GM23338 (cell line): Measurements from ENCODE around the gene PPTC7. TPM values are rescaled to one million over a fixed set of nuclear protein-coding genes. Genes with fewer than 3 reads are reported as not detected.

Experiments
- ATAC-seq: fragments of 200-7000 bp; cut with Tn5 transposase; 3 replicates; pipeline ENCODE4 v1.9.1; 2020
- DNase-seq: peaks from one replicate; pipeline ENCODE4 v3.0.0-alpha.2; 2015; ENCODE audit warnings: low spot score
- H2AFZ ChIP-seq: fragments of 200-600 bp; sonication (generic); 2 replicates; pipeline ENCODE4 v1.8.0; 2016; ENCODE audit warnings: antibody characterized with exemption, mild to moderate bottlenecking, moderate library complexity
- H3F3A ChIP-seq: fragments of 200-600 bp; sonication (generic); replicated peaks from 2 replicates; pipeline ENCODE4 v1.8.0; 2017; ENCODE audit warnings: antibody characterized with exemption, mixed run types, low read depth
- H3K27ac ChIP-seq: fragments of 200-600 bp; sonication (generic); 2 replicates; pipeline ENCODE4 v1.6.1; 2016; ENCODE audit warnings: low read depth
- H3K27me3 ChIP-seq: fragments of 200-600 bp; sonication (generic); 2 replicates; pipeline ENCODE4 v1.8.0; 2016; ENCODE audit warnings: mild to moderate bottlenecking, mixed run types, moderate library complexity; ENCODE audit not compliant: insufficient read depth
- H3K36me3 ChIP-seq: fragments of 200-600 bp; sonication (generic); 2 replicates; pipeline ENCODE4 v1.8.0; 2016; ENCODE audit warnings: mild to moderate bottlenecking; ENCODE audit not compliant: insufficient read depth
- H3K4me1 ChIP-seq: fragments of 200-600 bp; sonication (generic); 2 replicates; pipeline ENCODE4 v1.8.0; 2016; ENCODE audit warnings: mild to moderate bottlenecking, moderate library complexity; ENCODE audit not compliant: insufficient read depth
- H3K4me2 ChIP-seq: fragments of 200-600 bp; sonication (generic); 2 replicates; pipeline ENCODE4 v1.7.1; 2017; ENCODE audit warnings: mixed run types
- H3K4me3 ChIP-seq: fragments of 200-600 bp; sonication (generic); 2 replicates; pipeline ENCODE4 v1.6.1; 2016; ENCODE audit warnings: mixed run types
- H3K79me2 ChIP-seq: fragments of 200-600 bp; sonication (generic); replicated peaks from 2 replicates; pipeline ENCODE4 v1.8.0; 2017; ENCODE audit warnings: mild to moderate bottlenecking; ENCODE audit not compliant: insufficient read depth
- H3K9me2 ChIP-seq: fragments of 200-600 bp; sonication (generic); 2 replicates; pipeline ENCODE4 v1.8.0; 2017; ENCODE audit not compliant: insufficient read depth
- H4K20me1 ChIP-seq: fragments of 200-600 bp; sonication (generic); replicated peaks from 2 replicates; pipeline ENCODE4 v1.8.0; 2017; ENCODE audit warnings: mild to moderate bottlenecking; ENCODE audit not compliant: insufficient read depth
- H3K27ac Mint-ChIP-seq: 2 replicates; pipeline ENCODE4 v1.8.0; 2020; ENCODE audit warnings: inconsistent platforms, mild to moderate bottlenecking, moderate library complexity, mixed read lengths
- H3K27me3 Mint-ChIP-seq: 3 replicates; pipeline ENCODE4 v1.8.0; 2022; ENCODE audit warnings: low read depth, mild to moderate bottlenecking, moderate library complexity, mixed read lengths, inconsistent platforms; ENCODE audit not compliant: insufficient read depth, poor library complexity
- H3K36me3 Mint-ChIP-seq: 3 replicates; pipeline ENCODE4 v1.8.0; 2021; ENCODE audit warnings: low read depth, mild to moderate bottlenecking, inconsistent platforms, moderate library complexity, mixed read lengths
- H3K4me1 Mint-ChIP-seq: 3 replicates; pipeline ENCODE4 v1.8.0; 2020; ENCODE audit warnings: mild to moderate bottlenecking, inconsistent platforms, mixed read lengths
- H3K4me3 Mint-ChIP-seq: 3 replicates; pipeline ENCODE4 v1.8.0; 2021; ENCODE audit warnings: moderate library complexity, mild to moderate bottlenecking, inconsistent platforms, mixed read lengths
- H3K9me3 Mint-ChIP-seq: 3 replicates; pipeline ENCODE4 v1.8.0; 2020; ENCODE audit warnings: moderate library complexity, mild to moderate bottlenecking, inconsistent platforms, mixed read lengths
- CREB1 ChIP-seq: fragments of 250-450 bp; sonication (Bioruptor Pico); IDR thresholded peaks from 2 replicates; pipeline ENCODE4 v1.5.0; 2020; ENCODE audit warnings: low read depth, mild to moderate bottlenecking, moderate library complexity
- CTCF ChIP-seq, 2 experiments: fragments of 200-600 bp in 1 of 2; sonication (generic) in 1 of 2; conservative IDR thresholded peaks; 2 replicates each; pipeline versions ENCODE4 v1.5.1 to v1.6.1; 2016 to 2017; ENCODE audit warnings: antibody characterized with exemption in 2 of 2, low read depth in 2 of 2, mild to moderate bottlenecking in 2 of 2, moderate library complexity in 1 of 2
- ETS1 ChIP-seq: IDR thresholded peaks from 2 replicates; pipeline ENCODE4 v1.6.1; 2016; ENCODE audit warnings: antibody characterized with exemption
- EZH2 ChIP-seq: fragments of 200-600 bp; sonication (generic); IDR thresholded peaks from one replicate; pipeline ENCODE4 v1.8.0; 2017; ENCODE audit warnings: antibody characterized with exemption, mild to moderate bottlenecking, low read depth; ENCODE audit not compliant: unreplicated experiment
- POLR2AphosphoS5 ChIP-seq: IDR thresholded peaks from 2 replicates; pipeline ENCODE4 v1.6.1; 2016; ENCODE audit warnings: antibody characterized with exemption, low read depth
- REST ChIP-seq: IDR thresholded peaks from one replicate; pipeline ENCODE4 v1.6.1; 2018; ENCODE audit warnings: antibody characterized with exemption; ENCODE audit not compliant: unreplicated experiment
- ZNF114 ChIP-seq: fragments of 250-450 bp; sonication (Bioruptor Pico); IDR thresholded peaks from 2 replicates; pipeline ENCODE4 v1.5.0; 2020; ENCODE audit warnings: mild to moderate bottlenecking, moderate library complexity
- long read RNA-seq: library from polyadenylated mRNA; unstranded; transcript quantifications from one replicate; pipeline ENCODE4 v2.0.0, GENCODE V29; 2020; ENCODE audit not compliant: unreplicated experiment
- polyA plus RNA-seq: library from polyadenylated mRNA; unstranded; fragments of >200 nt; fragmentation: Nextera tagmentation; extraction: Ambion mirVana; gene quantifications from 2 replicates; pipeline ENCODE4 v1.2.1, GENCODE V29; 2016
- total RNA-seq: library from RNA; depleted of rRNA; stranded (reverse); fragments of >200 nt; shearing (Covaris generic); gene quantifications from 2 replicates; pipeline ENCODE4 v1.2.3, GENCODE V29; 2014; rRNA removed

PPTC7 gene
- total RNA-seq (17.5 and 22.3 TPM in 2 replicates), polyA plus RNA-seq (5.2 and 7.5 TPM in 2 replicates)
- long read RNA-seq, full-length matches to known transcripts = 1 of 1 reads
- long read RNA-seq, partial matches to known transcripts = 0 of 1 reads
- long read RNA-seq, other reads (novel, unspliced or antisense) = 0 of 1 reads

- Histone ChIP-seq H3K79me2 (peaks cover 44% of the 10 kb centered on the region), H3K27ac (peak within 1 kb of the TSS; percentile 26; the same call in 1 of the 2 replicates), H4K20me1 (peaks cover 35% of the 10 kb centered on the region), H3K4me2 (peak within 1 kb of the TSS; percentile 95), H3K9me2 (no peaks in the 10 kb centered on the region), H3K4me1 (peaks cover 27% of the 10 kb centered on the region; the same call in 1 of the 2 replicates), H3F3A (no peaks in the 10 kb centered on the region), H3K36me3 (no peaks in the 10 kb centered on the region), H3K27me3 (no peaks in the 10 kb centered on the region), H3K4me3 (peak within 1 kb of the TSS; percentile 93), H2AFZ (peak within 1 kb of the TSS; percentile 39)
- no peaks in the 10 kb centered on the region; the same call in 2 of the 3 replicates for H3K36me3 Mint-ChIP-seq
- no peaks in the 10 kb centered on the region for H3K9me3 Mint-ChIP-seq
- DNase-seq = peak; percentile 98
- peak within 1 kb of the TSS; percentile 85 for H3K4me3 Mint-ChIP-seq
- H3K27ac Mint-ChIP-seq = peak within 1 kb of the TSS; percentile 63
- peaks cover 48% of the 10 kb centered on the region for H3K4me1 Mint-ChIP-seq
- TF ChIP-seq ETS1 = peak; percentile 44; the same call in 1 of the 2 replicates
- no peak for TF ChIP-seq CTCF (conservative IDR thresholded peaks at IDR 0.05; ENCODE audit: low read depth in 2 of 2)
- peak; percentile 18; the same call in 1 of the 2 replicates for TF ChIP-seq CREB1
- TF ChIP-seq EZH2 = no peak
- TF ChIP-seq REST = no peak
- peak; percentile 74 for TF ChIP-seq POLR2AphosphoS5
- no peak for TF ChIP-seq ZNF114 (CRISPR knock-in tag)
- peak; percentile 93 for ATAC-seq
- H3K27me3 Mint-ChIP-seq = peaks cover 24% of the 10 kb centered on the region
Measured at GRCh38 chr12:110583137-110584059, at the start of gene PPTC7. TSS of gene PPTC7 (minus strand) at chr12:110583318. CDS start at chr12:110583031, 287 bp downstream.
